Neural cell (in vitro differentiated cells): ENCODE data around the gene CDK12. TPM values are rescaled to one million over a fixed set of nuclear protein-coding genes. Genes with fewer than 3 reads are reported as not detected.

Experiments
- H2AFZ ChIP-seq: fragments of 200-600, 300-800 bp; sonication (generic), shearing (Covaris generic); 2 replicates; pipeline ENCODE4 v1.6.0; 2014; ENCODE audit warnings: low read depth, mild to moderate bottlenecking, antibody characterized with exemption, low read length, moderate library complexity
- H3F3A ChIP-seq: fragments of 200-600 bp; shearing (Covaris generic); 2 replicates; pipeline ENCODE4 v1.6.1; 2016; ENCODE audit warnings: mild to moderate bottlenecking, moderate library complexity, mixed read lengths, antibody characterized with exemption, low read length; ENCODE audit not compliant: insufficient read depth, poor library complexity, severe bottlenecking
- H3K27ac ChIP-seq: fragments of 200-600, 300-800 bp; sonication (generic), shearing (Covaris generic); 2 replicates; pipeline ENCODE4 v1.5.1; 2014; ENCODE audit warnings: mild to moderate bottlenecking, low read length, moderate library complexity
- H3K27me3 ChIP-seq: fragments of 300-800, 200-600 bp; sonication (generic), shearing (Covaris generic); 2 replicates; pipeline ENCODE4 v1.6.0; 2014; ENCODE audit warnings: mild to moderate bottlenecking, low read depth, low read length, moderate library complexity; ENCODE audit not compliant: insufficient read depth
- H3K36me3 ChIP-seq: fragments of 300-800, 200-600 bp; sonication (generic), shearing (Covaris generic); 2 replicates; pipeline ENCODE4 v1.5.1; 2014; ENCODE audit warnings: mild to moderate bottlenecking, antibody characterized with exemption, low read length, moderate library complexity; ENCODE audit not compliant: insufficient read depth
- H3K4me2 ChIP-seq: fragments of 300-800, 200-600 bp; sonication (generic), shearing (Covaris generic); 2 replicates; pipeline ENCODE4 v1.6.0; 2014; ENCODE audit warnings: mild to moderate bottlenecking, low read length
- H3K4me3 ChIP-seq: fragments of 300-800, 200-600 bp; sonication (generic), shearing (Covaris generic); 2 replicates; pipeline ENCODE4 v1.5.1; 2014; ENCODE audit warnings: mild to moderate bottlenecking, low read length, moderate library complexity
- H3K79me2 ChIP-seq: fragments of 200-600 bp; shearing (Covaris generic); replicated peaks from 2 replicates; pipeline ENCODE4 v1.6.0; 2014; ENCODE audit warnings: mild to moderate bottlenecking, low read length, moderate library complexity; ENCODE audit not compliant: insufficient read depth
- H3K9ac ChIP-seq: fragments of 300-800, 200-600 bp; sonication (generic), shearing (Covaris generic); 2 replicates; pipeline ENCODE4 v1.6.1; 2016; ENCODE audit warnings: mild to moderate bottlenecking, low read length, mixed read lengths
- H3K9me2 ChIP-seq: fragments of 200-600 bp; shearing (Covaris generic); 2 replicates; pipeline ENCODE4 v1.6.1; 2016; ENCODE audit warnings: mild to moderate bottlenecking, low read length, mixed read lengths; ENCODE audit not compliant: insufficient read depth
- H3K9me3 ChIP-seq: fragments of 200-600, 300-800 bp; sonication (generic), shearing (Covaris generic); 2 replicates; pipeline ENCODE4 v1.6.1; 2016; ENCODE audit warnings: mild to moderate bottlenecking, mixed run types, low read length, moderate library complexity, mixed read lengths
- H4K20me1 ChIP-seq: fragments of 200-600 bp; shearing (Covaris generic); 2 replicates; pipeline ENCODE4 v1.6.1; 2016; ENCODE audit warnings: mild to moderate bottlenecking, mixed run types; ENCODE audit not compliant: insufficient read depth
- CTCF ChIP-seq: fragments of 450-650 bp; IDR thresholded peaks from 2 replicates; pipeline ENCODE4 v1.5.1; 2014; ENCODE audit warnings: antibody characterized with exemption, mild to moderate bottlenecking, moderate library complexity; ENCODE audit not compliant: poor library complexity, severe bottlenecking
- EP300 ChIP-seq: fragments of 450-650 bp; conservative IDR thresholded peaks from 2 replicates; pipeline ENCODE4 v1.6.1; 2014; ENCODE audit warnings: antibody characterized with exemption, mild to moderate bottlenecking, moderate library complexity; ENCODE audit not compliant: poor library complexity, severe bottlenecking
- EZH2 ChIP-seq: fragments of 200-600, 300-800 bp; shearing (Covaris generic), sonication (generic); IDR thresholded peaks from 2 replicates; pipeline ENCODE4 v1.6.1; 2014; ENCODE audit warnings: antibody characterized with exemption, low read length, borderline replicate concordance, mild to moderate bottlenecking; ENCODE audit not compliant: insufficient read depth, poor library complexity, severe bottlenecking
- MXI1 ChIP-seq: fragments of 450-650 bp; conservative IDR thresholded peaks from 2 replicates; pipeline ENCODE4 v1.6.1; 2014; ENCODE audit warnings: antibody characterized with exemption, mild to moderate bottlenecking; ENCODE audit not compliant: poor library complexity, severe bottlenecking
- POLR2AphosphoS5 ChIP-seq: IDR thresholded peaks from 2 replicates; pipeline ENCODE4 v1.6.1; 2012
- RAD21 ChIP-seq: fragments of 450-650 bp; conservative IDR thresholded peaks from 2 replicates; pipeline ENCODE4 v1.6.1; 2014; ENCODE audit warnings: antibody characterized with exemption, mild to moderate bottlenecking, moderate library complexity
- SMC3 ChIP-seq: fragments of 450-650 bp; conservative IDR thresholded peaks from 2 replicates; pipeline ENCODE4 v1.6.1; 2014; ENCODE audit warnings: antibody characterized with exemption, mild to moderate bottlenecking, moderate library complexity; ENCODE audit not compliant: poor library complexity
- TAF1 ChIP-seq: IDR thresholded peaks from 2 replicates; pipeline ENCODE4 v1.6.1; 2012; ENCODE audit warnings: low read depth
- polyA plus RNA-seq: library from polyadenylated mRNA; depleted of rRNA; stranded (reverse); fragments of >200 nt; gene quantifications from 2 replicates; pipeline ENCODE4 v1.2.3, GENCODE V29; 2014
- TF ChIP-seq, protein P1 (sequence below): IDR thresholded peaks from 2 replicates; pipeline ENCODE4 v1.6.1; 2012; ENCODE audit warnings: borderline replicate concordance

Gene CDK12
- polyA plus RNA-seq, 1 donor from 2014 or later = 10.4 TPM

DNA sequence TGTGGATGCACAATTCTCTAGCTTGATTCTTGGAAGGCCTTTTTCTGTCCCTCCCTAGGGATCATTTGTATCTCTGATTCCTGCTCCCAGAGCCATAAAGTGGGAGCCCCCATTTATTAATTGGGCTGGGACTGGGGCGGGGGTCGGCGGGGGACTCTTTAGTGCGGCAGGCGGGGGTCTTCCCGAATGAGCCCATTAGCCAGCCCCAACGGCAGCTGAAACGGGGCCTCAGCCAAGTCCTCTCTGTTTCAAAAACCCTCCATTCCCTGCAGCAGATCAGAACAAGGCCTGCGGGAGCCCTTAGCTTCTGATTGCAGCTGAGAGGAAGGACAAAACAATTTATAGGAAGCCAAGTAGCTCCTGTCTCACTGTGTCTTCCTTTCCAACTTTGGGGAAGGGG, 79.3 kb downstream of the CDK12 start:
- Histone ChIP-seq H2AFZ (no peak overlapping the region), H3K9me3 (no peaks in the 10 kb centered on the region), H3K27me3 (no peaks in the 10 kb centered on the region), H3K9me2 (no peaks in the 10 kb centered on the region), H3K9ac (no peak overlapping the region), H3K4me3 (no peak overlapping the region), H3K27ac (no peak overlapping the region), H3F3A (no peaks in the 10 kb centered on the region), H4K20me1 (no peaks in the 10 kb centered on the region), H3K79me2 (no peaks in the 10 kb centered on the region), H3K36me3 (no peaks in the 10 kb centered on the region), H3K4me2 (no peak overlapping the region)
- no peak for TF ChIP-seq EP300
- TF ChIP-seq TAF1 = no peak
- no peak for TF ChIP-seq EZH2
- TF ChIP-seq SMC3 = no peak
- TF ChIP-seq, protein P1, sequence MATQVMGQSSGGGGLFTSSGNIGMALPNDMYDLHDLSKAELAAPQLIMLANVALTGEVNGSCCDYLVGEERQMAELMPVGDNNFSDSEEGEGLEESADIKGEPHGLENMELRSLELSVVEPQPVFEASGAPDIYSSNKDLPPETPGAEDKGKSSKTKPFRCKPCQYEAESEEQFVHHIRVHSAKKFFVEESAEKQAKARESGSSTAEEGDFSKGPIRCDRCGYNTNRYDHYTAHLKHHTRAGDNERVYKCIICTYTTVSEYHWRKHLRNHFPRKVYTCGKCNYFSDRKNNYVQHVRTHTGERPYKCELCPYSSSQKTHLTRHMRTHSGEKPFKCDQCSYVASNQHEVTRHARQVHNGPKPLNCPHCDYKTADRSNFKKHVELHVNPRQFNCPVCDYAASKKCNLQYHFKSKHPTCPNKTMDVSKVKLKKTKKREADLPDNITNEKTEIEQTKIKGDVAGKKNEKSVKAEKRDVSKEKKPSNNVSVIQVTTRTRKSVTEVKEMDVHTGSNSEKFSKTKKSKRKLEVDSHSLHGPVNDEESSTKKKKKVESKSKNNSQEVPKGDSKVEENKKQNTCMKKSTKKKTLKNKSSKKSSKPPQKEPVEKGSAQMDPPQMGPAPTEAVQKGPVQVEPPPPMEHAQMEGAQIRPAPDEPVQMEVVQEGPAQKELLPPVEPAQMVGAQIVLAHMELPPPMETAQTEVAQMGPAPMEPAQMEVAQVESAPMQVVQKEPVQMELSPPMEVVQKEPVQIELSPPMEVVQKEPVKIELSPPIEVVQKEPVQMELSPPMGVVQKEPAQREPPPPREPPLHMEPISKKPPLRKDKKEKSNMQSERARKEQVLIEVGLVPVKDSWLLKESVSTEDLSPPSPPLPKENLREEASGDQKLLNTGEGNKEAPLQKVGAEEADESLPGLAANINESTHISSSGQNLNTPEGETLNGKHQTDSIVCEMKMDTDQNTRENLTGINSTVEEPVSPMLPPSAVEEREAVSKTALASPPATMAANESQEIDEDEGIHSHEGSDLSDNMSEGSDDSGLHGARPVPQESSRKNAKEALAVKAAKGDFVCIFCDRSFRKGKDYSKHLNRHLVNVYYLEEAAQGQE = no peak
- no peak for TF ChIP-seq RAD21
- no peak for TF ChIP-seq CTCF
- TF ChIP-seq MXI1 = no peak
- no peak for TF ChIP-seq POLR2AphosphoS5

- Histone ChIP-seq H3K27ac (no peak overlapping the region), H3K9me3 (no peaks in the 10 kb centered on the region), H4K20me1 (no peaks in the 10 kb centered on the region), H3K4me3 (no peak overlapping the region), H3K9me2 (no peaks in the 10 kb centered on the region), H3K79me2 (no peaks in the 10 kb centered on the region), H3K36me3 (no peaks in the 10 kb centered on the region), H3K4me2 (no peak overlapping the region), H3K27me3 (no peaks in the 10 kb centered on the region), H3K9ac (no peak overlapping the region), H2AFZ (no peak overlapping the region), H3F3A (no peaks in the 10 kb centered on the region)
- TF ChIP-seq MXI1 (no peak), EP300 (no peak), EZH2 (no peak), RAD21 (no peak), SMC3 (no peak), CTCF (no peak), POLR2AphosphoS5 (no peak), TAF1 (no peak)
- TF ChIP-seq, protein P1 = no peak
Observed at GRCh38 chr17:39541652-39542051, 80.4 kb downstream of the CDK12 start.
